GM19328 (cell line): ENCODE data around the gene HDC.
A peak's percentile ranks its signal among the peaks of the same experiment; 100 is the strongest.

Experiments
- ATAC-seq: cut with Tn5 transposase; IDR thresholded peaks from one replicate; pipeline ENCODE4 v1.9.1; 2021; ENCODE audit warnings: mild to moderate bottlenecking, moderate library complexity; ENCODE audit not compliant: unreplicated experiment

The HDC gene, protein sequence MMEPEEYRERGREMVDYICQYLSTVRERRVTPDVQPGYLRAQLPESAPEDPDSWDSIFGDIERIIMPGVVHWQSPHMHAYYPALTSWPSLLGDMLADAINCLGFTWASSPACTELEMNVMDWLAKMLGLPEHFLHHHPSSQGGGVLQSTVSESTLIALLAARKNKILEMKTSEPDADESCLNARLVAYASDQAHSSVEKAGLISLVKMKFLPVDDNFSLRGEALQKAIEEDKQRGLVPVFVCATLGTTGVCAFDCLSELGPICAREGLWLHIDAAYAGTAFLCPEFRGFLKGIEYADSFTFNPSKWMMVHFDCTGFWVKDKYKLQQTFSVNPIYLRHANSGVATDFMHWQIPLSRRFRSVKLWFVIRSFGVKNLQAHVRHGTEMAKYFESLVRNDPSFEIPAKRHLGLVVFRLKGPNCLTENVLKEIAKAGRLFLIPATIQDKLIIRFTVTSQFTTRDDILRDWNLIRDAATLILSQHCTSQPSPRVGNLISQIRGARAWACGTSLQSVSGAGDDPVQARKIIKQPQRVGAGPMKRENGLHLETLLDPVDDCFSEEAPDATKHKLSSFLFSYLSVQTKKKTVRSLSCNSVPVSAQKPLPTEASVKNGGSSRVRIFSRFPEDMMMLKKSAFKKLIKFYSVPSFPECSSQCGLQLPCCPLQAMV

DNA sequence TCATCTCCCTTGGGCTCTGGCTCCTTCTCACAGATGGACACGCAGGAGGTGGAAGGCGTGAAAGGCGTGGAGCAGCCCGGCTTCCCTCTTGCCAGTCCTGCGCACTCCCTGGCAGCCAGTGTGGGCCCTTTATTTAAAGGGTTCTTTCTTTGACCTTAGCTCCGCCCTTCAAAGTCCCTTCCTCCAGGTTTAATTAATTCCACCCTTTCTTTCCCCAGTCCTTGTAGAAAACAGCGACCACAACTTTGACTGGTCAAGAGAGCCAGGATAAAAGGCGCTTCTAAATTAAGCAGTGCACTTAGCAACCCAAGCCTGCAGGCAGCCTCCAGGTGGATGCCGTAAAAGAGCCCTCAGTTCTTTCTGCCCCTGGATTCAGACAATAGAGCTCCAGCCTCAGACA, at the start of gene HDC:
HDC (minus strand) TSS at position 107 of the 400 bp plus-strand sequence; CDS start at position 4, 103 bp downstream.
- no peak for ATAC-seq

DNA sequence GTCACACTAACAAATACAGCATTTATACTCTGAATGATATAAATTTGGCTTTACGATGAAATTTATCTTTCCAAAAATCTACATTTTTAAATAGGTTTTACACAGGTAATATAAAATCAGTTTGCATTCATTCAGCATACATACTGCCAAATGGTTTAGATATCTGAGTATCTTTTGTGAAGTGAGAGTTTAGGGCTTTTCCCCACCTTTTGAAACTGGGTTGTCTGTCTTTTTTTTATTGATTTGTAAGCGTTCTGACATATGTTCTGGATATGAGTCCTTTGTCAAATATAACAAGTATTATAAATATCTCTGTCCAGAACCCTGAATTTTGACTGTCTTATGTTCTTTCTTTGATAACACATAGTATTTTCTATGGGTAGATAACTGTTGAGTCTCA, 47.1 kb upstream of the HDC start:
- ATAC-seq: no peak

DNA sequence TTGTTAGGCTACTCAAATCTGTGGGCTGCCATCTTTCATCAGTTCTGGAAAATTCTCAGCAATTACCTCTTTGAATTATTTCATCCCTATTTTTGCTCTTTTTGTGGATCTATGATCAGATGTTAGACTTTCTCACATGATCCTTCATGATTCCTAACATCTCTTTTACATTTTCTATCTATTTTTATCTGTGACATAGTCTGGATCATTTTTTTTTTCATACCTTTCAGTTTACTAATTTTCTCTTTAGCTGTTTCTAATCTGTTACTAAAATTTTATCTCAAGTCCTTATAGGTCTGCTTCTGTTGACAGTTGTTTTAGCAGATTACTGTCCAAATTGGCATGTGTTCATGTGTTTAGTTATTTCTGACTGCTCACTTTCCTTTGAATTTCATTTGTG, 42.3 kb upstream of the HDC start:
- no peak for ATAC-seq

DNA sequence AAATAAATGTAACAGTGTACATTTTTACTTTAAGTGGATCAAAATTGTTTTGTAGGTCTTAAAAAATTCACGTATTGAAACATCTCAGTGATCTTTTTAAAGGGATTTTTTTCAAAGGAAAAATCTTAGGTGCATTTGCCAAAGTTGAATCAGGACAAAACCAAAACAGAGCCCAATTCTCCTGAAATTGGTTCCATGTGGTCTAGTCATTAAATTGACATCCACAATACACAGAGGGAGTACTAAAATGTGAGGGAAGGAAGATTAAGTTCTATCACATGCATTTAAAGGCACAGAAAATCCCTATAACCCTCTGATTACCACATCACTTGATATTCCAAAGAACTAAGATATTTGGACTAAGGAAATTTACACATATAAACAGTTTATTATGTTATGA, 39.3 kb upstream of the HDC start:
- no peak for ATAC-seq

- no peak for ATAC-seq
Measured at GRCh38 chr15:50302581-50302980, 37.1 kb upstream of the HDC start.

DNA sequence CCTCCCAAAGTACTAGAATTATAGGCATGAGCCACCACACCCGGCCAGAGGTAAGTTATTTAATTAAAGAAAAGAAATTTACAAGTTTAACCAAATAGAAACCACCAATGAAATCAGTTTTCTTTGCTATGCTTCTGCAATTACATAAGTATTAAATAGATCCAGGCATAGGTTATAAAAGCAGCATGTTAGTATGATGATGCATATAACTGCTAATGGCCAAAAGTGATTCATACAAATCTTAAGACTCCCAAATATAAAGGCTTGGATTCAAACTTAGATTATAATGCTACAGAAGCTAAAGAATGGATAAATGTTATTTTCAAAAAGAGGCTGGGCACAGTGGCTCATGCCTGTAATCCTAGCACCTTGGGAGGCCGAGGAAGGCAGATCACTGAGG, 32.8 kb upstream of the HDC start:
- ATAC-seq: no peak

DNA sequence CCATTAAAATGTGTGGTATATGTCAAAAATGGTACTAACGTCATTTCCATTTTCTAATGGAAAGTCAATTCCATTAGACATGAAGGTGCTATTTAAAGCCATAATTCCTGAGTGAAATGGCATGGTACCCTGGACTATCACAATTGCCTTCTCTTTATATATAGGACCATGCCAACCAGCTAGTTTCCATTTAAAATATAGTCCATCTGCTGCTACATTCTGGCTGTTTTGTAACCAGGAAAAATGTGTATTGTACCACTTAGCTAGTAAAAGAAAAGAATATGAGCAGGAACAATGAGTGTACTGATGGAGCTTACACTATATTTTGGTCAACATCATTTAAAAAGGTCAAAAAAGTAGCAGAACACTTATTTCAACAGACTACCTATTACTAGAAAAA, 30.4 kb upstream of the HDC start:
- no peak for ATAC-seq

DNA sequence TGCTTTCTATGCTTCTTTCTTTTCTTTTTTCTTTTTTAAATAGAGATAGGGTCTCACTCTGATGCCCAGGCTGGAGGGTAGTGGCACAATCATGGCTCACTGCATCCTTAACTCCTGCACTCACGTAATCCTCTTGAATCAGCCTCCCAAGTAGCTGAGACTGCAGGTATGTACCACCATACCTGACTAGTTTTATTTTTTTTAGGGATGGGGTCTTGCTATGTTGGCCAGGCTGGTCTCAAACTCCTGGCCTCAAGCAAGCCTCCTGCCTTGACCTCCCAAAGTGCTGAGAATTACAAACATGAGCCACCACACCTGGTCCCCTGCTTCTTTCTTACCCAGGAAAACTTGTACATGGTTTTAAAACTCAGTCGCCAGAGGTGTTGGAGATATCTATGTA, 24.2 kb upstream of the HDC start:
- no peak for ATAC-seq

GRCh38 chr15:50287324-50288116, 22.0 kb upstream of the HDC start:
- no peak for ATAC-seq

- no peak for ATAC-seq
Measured at GRCh38 chr15:50281427-50281826, 15.9 kb upstream of the HDC start.

DNA sequence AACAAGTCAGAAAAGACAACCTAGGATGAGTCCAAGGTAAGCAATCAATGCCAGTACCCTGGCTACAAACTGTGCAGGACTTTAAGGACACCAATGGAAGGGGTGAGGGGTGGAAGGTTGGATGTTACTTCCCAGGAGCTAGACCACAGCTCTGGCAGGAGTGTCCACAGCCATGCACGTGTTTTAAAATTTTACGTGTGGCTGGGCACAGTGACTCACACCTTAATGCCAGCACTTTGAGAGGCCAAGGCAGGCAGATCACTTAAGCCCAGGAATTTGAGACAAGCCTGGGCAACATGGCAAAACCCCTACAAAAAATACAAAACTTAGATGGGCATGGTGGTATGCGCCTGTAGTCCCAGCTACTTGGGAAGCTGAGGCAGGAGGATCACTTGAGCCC, 14.7 kb upstream of the HDC start:
- ATAC-seq: no peak

- ATAC-seq: no peak
Measured at GRCh38 chr15:50278496-50278895, 13.0 kb upstream of the HDC start.

- no peak for ATAC-seq
Measured at GRCh38 chr15:50277370-50277769, 11.8 kb upstream of the HDC start.

GRCh38 chr15:50275908-50276307, 10.4 kb upstream of the HDC start:
- ATAC-seq: no peak

DNA sequence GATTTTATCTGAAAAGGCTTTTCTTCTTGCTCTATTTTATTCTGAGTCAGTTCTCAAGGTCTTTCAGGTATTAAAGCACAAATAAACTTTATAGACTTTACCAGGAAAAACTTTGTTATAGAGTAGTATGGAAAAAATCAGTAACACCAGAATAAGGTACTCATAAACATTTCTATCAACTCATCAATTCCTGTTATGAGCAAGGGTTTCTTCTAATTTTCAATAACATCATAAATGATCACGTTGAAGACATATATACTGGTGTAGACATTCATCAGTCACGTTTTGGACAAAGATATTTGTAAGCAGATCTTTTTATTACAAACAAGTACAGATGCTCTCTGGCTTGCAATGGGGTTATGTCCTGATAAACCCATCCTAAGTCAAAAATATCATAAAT, 9.6 kb upstream of the HDC start:
- no peak for ATAC-seq

- ATAC-seq: no peak
Measured at GRCh38 chr15:50267577-50267976, 2.1 kb upstream of the HDC start.

DNA sequence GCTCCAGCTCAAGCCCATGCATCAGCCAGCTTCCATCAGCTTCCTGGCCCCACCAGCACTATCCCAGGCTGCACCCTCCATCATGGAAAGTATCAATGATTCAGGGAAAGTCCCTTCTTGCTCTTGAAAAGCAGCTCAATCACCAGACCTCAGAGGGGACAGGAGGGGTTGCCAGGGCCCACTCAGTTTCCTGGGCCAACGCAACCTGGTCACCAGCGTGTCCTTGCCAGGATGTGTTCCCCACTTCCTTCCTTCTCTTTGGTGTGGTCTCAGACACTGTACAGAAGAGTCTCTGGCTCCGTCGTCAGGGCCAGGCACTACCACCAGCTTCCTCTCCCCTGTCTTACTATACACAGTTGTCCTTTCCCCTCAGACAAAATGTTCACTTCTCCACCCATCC, 3.0 kb downstream of the HDC start:
- ATAC-seq: no peak

- no peak for ATAC-seq
Measured at GRCh38 chr15:50261981-50262380, 3.5 kb downstream of the HDC start.

GRCh38 chr15:50260969-50261496, 4.5 kb downstream of the HDC start:
- ATAC-seq: peak; percentile 34

DNA sequence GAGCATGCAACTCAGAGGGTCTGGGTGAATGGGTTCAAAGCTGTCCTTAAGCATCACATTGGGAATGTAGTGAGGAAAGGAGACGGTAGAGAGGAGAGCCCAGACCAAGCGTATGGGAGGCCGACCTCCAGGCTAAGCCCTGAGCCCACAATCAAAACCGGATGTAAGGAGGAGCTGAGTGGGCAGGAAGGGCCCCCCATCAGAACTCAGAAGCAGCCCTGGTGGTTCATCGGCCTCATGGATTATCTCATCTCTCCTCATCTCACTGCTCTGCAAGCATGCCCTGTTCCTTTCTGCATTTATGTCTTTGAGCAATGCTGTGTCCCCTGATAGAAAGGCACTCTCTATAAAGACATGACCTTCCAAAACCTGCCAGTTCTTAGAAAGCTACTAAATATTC, 6.2 kb downstream of the HDC start:
- no peak for ATAC-seq

- ATAC-seq: no peak
Measured at GRCh38 chr15:50257924-50258323, 7.6 kb downstream of the HDC start.

- no peak for ATAC-seq
Measured at GRCh38 chr15:50257332-50257731, 8.2 kb downstream of the HDC start.
